Left ventricle myocardium inferior (tissue), 1 donor: ENCODE data around the gene DPYSL4. TPM values are rescaled to one million over a fixed set of nuclear protein-coding genes. Genes with fewer than 3 reads are reported as not detected.

Source experiments
- DNase-seq: peaks from one replicate; pipeline ENCODE4 v3.0.0-alpha.2; 2020
- H3K27ac ChIP-seq: fragments of 200-600 bp; replicated peaks from 2 replicates; pipeline ENCODE4 v1.8.0; 2021
- H3K27me3 ChIP-seq: fragments of 200-600 bp; 2 replicates; pipeline ENCODE4 v1.8.0; 2021; ENCODE audit warnings: low read depth
- H3K36me3 ChIP-seq: fragments of 200-600 bp; 2 replicates; pipeline ENCODE4 v1.8.0; 2021
- H3K4me1 ChIP-seq: fragments of 200-600 bp; 2 replicates; pipeline ENCODE4 v1.8.0; 2021
- H3K4me3 ChIP-seq: fragments of 200-600 bp; 2 replicates; pipeline ENCODE4 v1.8.0; 2021; ENCODE audit warnings: mild to moderate bottlenecking, moderate library complexity
- H3K9me3 ChIP-seq: fragments of 200-600 bp; replicated peaks from 2 replicates; pipeline ENCODE4 v1.8.0; 2021
- intact Hi-C: fragments of 100-400 bp; cut with micrococcal nuclease; formaldehyde crosslinking; loops from one replicate; pipeline ENCODE4 v1.11.0; 2022
- total RNA-seq: library from RNA; stranded (reverse); fragmentation: NEBNext Ultra II Directional; extraction: Animal tissue kit (Norgen Biotek cat#: 25700); gene quantifications from one replicate; pipeline ENCODE4 v1.2.1, GENCODE V29; 2021
- TF ChIP-seq, protein P1 (sequence below): fragments of 200-600 bp; IDR thresholded peaks from 2 replicates; pipeline ENCODE4 v1.8.0; 2021; ENCODE audit warnings: antibody characterized with exemption, mild to moderate bottlenecking, borderline replicate concordance
- donor health status: DM: no; HTN: yes; CAD: no; lungs with severe emphysema.

Gene DPYSL4
- total RNA-seq, 1 donor from 2014 or later = 42.8 TPM

DNA sequence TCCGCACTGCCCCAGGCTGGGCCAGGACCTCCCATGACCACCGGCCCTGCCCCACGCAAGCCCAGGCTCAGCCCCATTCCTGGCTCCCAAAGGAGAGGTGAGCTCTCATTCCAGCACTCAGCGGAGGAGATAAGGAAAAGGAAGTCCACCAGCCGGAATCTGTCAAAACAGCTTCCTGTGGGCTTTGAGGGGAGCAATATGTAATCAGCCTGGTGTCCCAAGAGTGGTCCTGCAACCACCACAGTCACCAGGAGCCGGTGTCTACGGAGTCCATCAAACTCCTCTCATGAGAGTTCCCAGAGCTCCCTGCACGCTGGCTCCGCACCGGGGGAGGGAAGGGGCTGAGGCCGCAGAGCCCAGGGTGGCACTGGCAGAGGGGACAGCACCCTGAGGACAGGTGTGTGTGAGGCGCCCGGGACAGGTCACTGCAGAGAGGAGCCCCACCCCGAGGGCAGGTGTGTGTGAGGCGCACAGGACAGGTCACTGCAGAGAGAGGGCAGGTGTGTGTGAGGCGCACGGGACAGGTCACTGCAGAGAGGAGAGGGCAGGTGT, 63.2 kb downstream of the DPYSL4 start:
- Histone ChIP-seq H3K4me3 (no peak overlapping the region), H3K9me3 (no peaks in the 10 kb centered on the region), H3K27ac (no peak overlapping the region), H3K27me3 (peaks cover 25% of the 10 kb centered on the region), H3K4me1 (no peaks in the 10 kb centered on the region), H3K36me3 (no peaks in the 10 kb centered on the region)
- intact Hi-C loops = no loop called here
- DNase-seq = no peak
- TF ChIP-seq, protein P1, sequence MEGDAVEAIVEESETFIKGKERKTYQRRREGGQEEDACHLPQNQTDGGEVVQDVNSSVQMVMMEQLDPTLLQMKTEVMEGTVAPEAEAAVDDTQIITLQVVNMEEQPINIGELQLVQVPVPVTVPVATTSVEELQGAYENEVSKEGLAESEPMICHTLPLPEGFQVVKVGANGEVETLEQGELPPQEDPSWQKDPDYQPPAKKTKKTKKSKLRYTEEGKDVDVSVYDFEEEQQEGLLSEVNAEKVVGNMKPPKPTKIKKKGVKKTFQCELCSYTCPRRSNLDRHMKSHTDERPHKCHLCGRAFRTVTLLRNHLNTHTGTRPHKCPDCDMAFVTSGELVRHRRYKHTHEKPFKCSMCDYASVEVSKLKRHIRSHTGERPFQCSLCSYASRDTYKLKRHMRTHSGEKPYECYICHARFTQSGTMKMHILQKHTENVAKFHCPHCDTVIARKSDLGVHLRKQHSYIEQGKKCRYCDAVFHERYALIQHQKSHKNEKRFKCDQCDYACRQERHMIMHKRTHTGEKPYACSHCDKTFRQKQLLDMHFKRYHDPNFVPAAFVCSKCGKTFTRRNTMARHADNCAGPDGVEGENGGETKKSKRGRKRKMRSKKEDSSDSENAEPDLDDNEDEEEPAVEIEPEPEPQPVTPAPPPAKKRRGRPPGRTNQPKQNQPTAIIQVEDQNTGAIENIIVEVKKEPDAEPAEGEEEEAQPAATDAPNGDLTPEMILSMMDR = no peak

DNA sequence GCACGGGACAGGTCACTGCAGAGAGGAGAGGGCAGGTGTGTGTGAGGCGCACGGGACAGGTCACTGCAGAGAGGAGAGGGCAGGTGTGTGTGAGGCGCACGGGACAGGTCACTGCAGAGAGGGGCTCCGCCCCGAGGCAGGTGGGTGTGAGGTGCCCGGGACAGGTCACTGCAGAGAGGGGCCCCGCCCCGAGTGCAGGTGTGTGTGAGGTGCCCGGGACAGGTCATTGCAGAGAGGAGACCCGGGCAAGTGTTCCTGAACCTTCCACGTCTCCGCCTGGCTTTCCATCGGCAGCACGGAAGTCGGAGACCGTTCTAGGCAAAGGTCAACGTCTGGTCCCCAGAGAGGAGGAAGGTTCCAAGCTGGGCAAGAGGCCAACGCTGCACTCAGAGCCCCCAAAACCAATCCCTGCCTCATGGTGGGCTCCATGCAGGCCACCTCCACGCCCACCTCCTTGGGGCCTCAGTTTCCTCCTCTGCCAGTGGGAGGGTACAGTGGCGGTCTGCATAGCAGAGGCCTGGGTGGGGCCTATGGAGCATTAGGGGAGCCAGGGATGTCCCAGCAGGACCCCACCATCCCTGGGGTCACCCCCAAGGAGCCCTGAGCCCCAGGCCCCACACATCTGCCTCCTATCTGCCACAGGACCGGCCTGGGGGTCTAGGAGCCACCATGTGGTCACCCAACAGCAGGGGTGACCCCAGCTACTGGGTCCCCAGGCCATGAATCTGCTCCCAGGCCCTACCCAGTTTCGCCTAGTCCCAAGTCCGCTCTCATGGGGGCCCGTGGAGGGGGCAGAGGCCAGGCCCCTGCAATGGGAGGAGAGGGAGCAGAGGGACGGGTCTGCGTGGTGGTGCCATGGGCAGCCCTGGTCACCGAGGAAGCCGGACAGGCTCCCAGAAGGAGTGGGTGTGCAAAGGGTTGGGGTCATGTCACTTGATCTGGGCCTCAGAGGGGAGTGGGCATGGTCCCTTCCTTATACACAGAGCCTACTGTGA, 64.0 kb downstream of the DPYSL4 start:
- H3K36me3 ChIP-seq = no peaks in the 10 kb centered on the region
- H3K27me3 ChIP-seq = peaks cover 28% of the 10 kb centered on the region
- no peak for DNase-seq
- no peak overlapping the region for H3K27ac ChIP-seq
- TF ChIP-seq, protein P1 = no peak
- no peaks in the 10 kb centered on the region for H3K4me1 ChIP-seq
- intact Hi-C loops = no loop called here
- H3K4me3 ChIP-seq = no peak overlapping the region
- no peaks in the 10 kb centered on the region for H3K9me3 ChIP-seq

DNA sequence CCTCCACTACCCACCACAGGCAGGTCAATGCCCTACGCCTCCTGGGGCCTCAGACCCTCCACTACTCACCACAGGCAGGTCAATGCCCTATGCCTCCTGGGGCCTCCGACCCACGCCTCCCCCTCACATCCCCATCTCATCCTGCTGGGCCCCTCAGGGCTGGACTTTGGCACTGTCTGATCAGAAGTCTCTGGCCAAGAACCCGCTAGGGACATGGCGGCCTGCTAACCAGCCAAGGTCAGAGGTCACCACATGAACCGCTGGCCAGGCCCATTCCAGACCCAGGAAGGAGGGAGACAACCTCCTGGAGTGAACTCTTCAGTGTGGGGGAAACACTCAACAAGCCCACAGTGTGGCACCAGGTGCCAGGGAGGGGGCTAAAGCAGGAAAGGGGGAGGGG, 65.2 kb downstream of the DPYSL4 start:
- Histone ChIP-seq H3K4me1 (no peaks in the 10 kb centered on the region), H3K27me3 (peaks cover 31% of the 10 kb centered on the region), H3K27ac (no peak overlapping the region), H3K36me3 (no peaks in the 10 kb centered on the region), H3K4me3 (no peak overlapping the region), H3K9me3 (no peaks in the 10 kb centered on the region)
- TF ChIP-seq, protein P1 = no peak
- DNase-seq = no peak
- intact Hi-C loops = no loop called here

DNA sequence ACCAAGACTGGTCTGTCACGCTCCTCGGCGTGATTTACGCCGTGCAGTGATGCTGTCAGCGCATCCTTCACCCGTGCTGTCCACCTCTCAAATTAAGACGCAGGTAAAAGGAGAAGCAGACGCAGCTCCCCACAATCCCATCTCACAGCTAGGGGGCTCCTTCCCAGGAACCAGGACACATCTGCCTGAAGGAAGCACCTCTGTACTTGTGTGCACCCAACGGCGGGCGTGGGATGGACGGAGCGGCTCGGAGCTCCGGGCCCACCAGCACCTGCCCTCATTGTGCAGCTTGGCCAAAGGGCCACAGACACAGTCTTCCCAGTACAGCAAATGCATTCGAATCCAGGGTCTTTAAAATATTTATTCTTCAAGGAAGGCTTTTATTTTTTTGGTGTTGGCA, 65.7 kb downstream of the DPYSL4 start:
- TF ChIP-seq, protein P1 = no peak
- H3K27me3 ChIP-seq = peaks cover 31% of the 10 kb centered on the region
- intact Hi-C loops = no loop called here
- no peak overlapping the region for H3K4me3 ChIP-seq
- H3K27ac ChIP-seq = no peak overlapping the region
- H3K36me3 ChIP-seq = no peaks in the 10 kb centered on the region
- H3K4me1 ChIP-seq = no peaks in the 10 kb centered on the region
- H3K9me3 ChIP-seq = no peaks in the 10 kb centered on the region
- no peak for DNase-seq

DNA sequence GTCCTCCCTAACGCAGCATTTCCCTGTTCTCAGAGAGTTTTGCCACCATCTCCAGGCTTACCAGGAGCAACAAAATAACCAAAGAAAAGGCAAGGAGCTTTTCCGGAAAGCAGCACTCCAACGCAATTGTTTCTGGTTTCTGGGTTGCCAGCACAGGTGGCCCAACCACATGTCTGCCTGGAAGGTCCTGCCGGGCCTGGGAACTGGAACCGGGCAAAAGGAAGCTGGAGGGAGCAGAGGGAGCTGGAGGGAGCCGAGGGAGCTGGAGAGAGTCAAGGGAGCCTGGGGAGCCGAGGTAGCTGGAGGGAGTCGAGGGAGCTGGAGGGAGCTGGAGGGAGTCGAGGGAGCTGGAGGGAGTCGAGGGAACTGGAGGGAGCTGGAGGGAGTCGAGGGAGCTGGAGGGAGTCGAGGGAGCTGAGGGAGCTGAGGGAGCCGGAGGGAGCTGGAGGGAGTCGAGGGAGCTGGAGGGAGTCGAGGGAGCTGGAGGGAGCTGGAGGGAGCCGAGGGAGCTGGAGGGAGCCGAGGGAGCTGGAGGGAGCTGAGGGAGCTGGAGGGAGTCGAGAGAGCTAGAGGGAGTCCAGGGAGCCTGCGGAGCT, 66.4 kb downstream of the DPYSL4 start:
- no peak for DNase-seq
- no peaks in the 10 kb centered on the region for H3K4me1 ChIP-seq
- TF ChIP-seq, protein P1 = no peak
- H3K27ac ChIP-seq = no peak overlapping the region
- peaks cover 29% of the 10 kb centered on the region for H3K27me3 ChIP-seq
- no peaks in the 10 kb centered on the region for H3K9me3 ChIP-seq
- intact Hi-C loops = no loop called here
- H3K4me3 ChIP-seq = no peak overlapping the region
- H3K36me3 ChIP-seq = no peaks in the 10 kb centered on the region
